HG03460 (cell line): ENCODE results near the gene MED25.

ENCODE experiments used
- ATAC-seq: cut with Tn5 transposase; IDR thresholded peaks from one replicate; pipeline ENCODE4 v1.9.1; 2021; ENCODE audit not compliant: unreplicated experiment

The MED25 gene

GRCh38 chr19:49798574-49798973 is 19.5 kb upstream of the MED25 start:
- no peak for ATAC-seq

GRCh38 chr19:49799271-49799797 is 18.8 kb upstream of the MED25 start:
- ATAC-seq = no peak

GRCh38 chr19:49799798-49800376 is 18.2 kb upstream of the MED25 start:
- ATAC-seq = no peak

- ATAC-seq = no peak
Observed at GRCh38 chr19:49800771-49801170, 17.3 kb upstream of the MED25 start.

GRCh38 chr19:49801401-49801888 is 16.6 kb upstream of the MED25 start:
- ATAC-seq = no peak

GRCh38 chr19:49801966-49802661 is 16.0 kb upstream of the MED25 start:
- ATAC-seq = no peak

GRCh38 chr19:49802836-49803528 is 15.1 kb upstream of the MED25 start:
- ATAC-seq = no peak

GRCh38 chr19:49803529-49803856 is 14.6 kb upstream of the MED25 start:
- no peak for ATAC-seq

GRCh38 chr19:49805822-49806619 is 12.1 kb upstream of the MED25 start:
- no peak for ATAC-seq

GRCh38 chr19:49806620-49806959 is 11.5 kb upstream of the MED25 start:
- ATAC-seq = no peak

- no peak for ATAC-seq
Observed at GRCh38 chr19:49807058-49807903, 10.8 kb upstream of the MED25 start.

GRCh38 chr19:49807904-49808675 is 10.0 kb upstream of the MED25 start:
- ATAC-seq = no peak

- ATAC-seq = no peak
Observed at GRCh38 chr19:49808711-49809159, 9.4 kb upstream of the MED25 start.

- no peak for ATAC-seq
Observed at GRCh38 chr19:49809160-49809940, 8.7 kb upstream of the MED25 start.

- ATAC-seq = no peak
Observed at GRCh38 chr19:49809941-49810389, 8.1 kb upstream of the MED25 start.

- ATAC-seq = no peak
Observed at GRCh38 chr19:49811328-49811727, 6.8 kb upstream of the MED25 start.

GRCh38 chr19:49812452-49812996 is 5.6 kb upstream of the MED25 start:
- ATAC-seq = no peak
